Measurements from ENCODE around the gene ZBTB7C. TPM values are rescaled to one million over a fixed set of nuclear protein-coding genes. Genes with fewer than 3 reads are reported as not detected.
"Not testable (repeated sequence)": the region's sequence is repeated elsewhere in the genome, so short reads cannot be mapped to it uniquely, and the experiment has no call there.

The ZBTB7C gene
- polyA plus RNA-seq, 1 donor, result 12.8 TPM

DNA sequence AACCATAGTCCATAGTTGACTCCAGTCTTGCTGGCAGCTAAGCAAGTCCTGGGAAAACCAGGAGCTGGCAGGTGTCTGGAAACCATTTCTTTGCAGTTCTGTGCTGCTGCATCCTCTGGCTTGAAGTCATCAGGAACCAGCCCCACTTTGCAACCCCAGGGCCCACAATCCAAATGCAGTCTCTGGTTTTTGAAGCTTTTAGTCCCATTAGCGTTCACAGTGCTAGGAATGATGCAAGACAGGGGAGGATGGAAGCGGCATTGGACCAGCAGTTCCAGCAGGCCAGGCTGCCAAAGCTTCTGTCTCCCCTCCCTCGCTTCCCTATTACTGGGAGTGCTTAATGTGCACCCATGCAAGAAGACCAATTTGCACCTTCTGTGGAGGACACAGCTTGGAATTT is 106.4 kb downstream of the ZBTB7C start:
- DNase-seq, result no peak

DNA sequence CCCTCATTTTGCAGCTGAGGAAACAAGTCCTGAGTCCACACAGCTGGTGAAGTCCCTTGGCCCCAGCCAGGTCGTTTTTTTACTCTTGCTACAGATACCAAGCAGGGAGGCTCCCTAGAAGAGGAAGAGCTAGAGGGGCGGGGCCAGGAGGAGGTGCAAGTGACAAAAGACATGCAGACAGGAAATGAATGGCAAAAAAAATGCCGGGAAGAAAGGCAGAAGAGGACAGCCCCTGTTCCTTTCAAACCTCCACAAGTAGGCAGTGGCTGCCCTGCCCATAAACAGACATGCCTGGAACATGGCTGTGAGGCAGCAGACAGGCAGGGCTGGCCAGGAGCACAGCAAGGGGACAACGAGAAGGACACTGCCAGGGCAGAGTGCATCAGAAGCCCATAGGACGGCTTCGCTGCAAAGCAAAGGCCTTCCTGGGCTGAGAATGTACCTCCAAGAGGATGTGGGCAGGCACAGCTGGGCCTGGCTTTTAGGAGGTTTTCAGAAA is 108.7 kb downstream of the ZBTB7C start:
- no peak for DNase-seq

DNA sequence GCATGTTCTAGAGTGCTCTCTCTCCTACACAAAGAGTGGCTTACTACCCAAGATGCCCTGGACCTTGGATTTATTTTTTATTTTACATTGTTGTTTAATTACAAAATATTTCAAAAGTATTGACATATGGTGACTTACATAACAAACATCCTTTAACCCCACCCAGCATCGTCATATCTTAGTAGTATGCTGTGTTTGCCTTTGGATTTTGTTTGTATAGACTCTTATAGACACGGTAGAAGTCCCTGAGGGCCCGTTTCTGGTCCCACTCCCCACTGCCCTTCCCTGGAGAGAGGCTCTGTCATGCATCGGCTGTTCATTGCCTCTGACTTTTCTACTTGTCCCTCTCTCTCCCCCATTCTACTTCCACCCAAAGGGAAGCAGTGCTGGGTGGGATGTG is 112.0 kb downstream of the ZBTB7C start:
- no peak for DNase-seq

DNA sequence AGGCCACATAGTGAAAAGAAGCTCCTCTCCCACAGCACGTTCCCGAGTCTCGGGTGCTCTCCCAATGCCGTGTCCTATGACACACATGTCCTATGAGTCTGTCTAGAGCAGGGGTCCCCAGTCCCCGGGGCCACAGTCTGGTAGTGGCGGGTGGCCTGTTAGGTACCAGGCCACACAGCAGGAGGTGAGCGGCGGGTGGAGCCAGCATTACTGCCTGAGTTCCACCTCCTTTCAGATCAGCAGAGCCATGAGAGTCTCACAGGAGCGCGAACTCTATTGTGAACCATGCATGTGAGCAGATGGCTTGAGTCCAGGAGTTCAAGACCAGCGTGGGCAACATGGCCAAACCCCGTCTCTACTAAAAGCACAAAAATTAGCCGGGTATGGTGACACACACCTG is 112.6 kb downstream of the ZBTB7C start:
- DNase-seq, result no peak

DNA sequence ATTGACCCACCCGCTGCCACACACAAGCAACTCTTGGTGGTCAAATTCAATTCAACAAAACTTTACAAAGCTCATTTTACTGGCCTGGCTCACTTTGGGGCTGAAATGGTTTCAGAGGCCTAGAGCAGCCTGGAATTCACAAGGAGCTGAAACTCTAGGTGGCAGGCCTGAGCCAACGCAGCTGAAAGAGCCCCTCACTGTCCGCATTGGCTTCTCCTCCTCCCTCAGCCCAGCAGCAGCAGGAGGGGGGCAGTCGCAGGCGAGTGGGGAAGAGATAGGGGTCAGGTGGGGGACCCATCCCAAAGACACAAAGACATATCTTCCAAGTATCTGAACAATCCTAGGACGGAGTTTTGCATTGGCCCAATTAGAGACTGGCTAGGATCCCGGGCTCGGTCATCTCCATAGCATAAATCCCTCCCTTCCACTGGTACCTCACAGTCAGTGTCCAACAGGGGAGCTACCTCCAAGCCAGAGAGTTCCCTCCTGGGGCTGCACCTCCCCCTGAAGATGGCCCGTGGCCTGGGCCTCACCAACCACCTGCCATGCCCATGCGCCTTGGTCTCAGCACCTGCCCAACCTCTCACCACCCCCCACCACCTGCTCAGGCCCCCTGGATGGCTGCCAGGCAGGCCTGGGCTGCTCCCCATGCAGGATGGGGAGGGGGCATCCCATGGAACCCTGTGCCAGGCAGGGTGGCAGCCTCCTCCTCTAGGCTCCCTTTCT is 113.4 kb downstream of the ZBTB7C start:
- no peak for DNase-seq

DNA sequence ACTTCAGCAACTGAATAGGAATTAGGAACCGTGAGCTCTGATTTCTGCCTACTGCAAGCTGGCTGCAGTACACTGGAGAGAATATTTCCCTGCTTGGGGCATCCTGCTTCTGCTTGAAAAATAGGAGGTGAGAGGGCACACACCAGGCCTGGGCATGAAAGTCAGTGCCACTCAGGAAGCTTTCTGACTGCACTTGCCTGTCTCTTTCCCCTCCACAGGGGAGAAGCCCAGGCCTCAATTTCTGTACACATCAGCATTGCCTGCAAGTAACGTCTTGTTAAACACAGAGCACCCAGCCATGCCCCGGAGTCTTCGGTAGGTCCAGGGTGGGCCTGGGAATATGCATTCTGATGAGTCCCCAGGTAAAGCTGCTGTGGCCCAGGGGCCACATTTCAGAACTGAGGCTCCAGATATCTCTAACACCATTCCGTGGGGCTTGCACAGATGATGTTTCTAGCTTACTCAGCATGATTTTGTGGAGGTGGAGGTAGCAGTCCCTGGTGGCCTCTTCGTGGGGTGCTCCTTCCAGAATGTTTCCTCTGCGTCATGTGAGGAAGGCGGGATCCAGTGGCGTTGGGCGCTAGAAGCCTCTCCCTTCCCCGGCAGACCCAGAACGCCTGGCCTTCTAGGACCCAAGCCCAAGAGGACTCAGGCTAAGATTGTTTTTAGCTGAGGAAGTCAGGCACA is 114.1 kb downstream of the ZBTB7C start:
- DNase-seq, result no peak

DNA sequence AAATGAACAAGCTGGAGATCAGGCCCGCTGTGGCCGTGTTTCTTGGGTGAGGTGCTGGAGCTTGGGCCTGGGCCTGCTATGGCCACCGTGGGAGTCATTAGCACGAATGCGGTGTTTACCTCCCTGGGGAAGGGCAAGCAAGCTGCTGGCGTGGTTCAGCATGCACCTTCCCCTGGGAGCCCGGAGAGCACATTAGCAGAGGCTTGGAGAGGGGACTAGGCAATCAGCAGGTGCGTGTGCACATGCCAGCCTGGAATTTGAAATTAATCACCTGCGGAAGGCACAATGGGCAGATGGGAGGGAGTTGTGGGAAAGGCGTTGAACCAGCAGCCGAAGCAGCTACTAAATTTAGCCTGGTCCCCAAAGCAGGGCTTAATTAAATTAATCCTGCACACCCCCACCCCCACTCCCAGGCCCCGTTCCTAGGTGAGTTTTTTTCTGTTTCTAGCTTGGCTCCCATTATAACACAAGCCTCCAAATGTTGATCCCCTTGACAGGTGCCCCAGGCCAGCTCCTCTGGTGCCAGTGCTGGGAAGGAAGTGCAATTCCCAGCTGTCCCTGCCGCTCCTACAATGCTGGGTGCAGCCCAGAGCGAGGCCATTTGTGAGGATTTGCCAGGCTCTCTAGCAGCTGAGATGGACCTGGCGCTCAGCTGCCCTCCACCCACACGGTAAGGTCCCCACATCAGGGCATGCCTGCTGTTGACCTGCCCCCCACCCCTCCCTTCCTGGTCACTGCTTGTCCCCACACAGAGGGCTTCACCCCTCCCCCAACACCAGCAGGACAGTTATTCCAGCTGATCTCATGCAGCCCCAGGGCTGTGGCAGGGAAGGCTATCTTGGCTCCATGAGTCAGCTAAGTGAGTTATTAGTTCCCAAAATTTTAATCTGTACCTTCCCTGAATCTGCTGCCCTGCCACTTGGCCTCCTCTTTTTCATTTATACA is 115.0 kb downstream of the ZBTB7C start:
- DNase-seq, result no peak

DNA sequence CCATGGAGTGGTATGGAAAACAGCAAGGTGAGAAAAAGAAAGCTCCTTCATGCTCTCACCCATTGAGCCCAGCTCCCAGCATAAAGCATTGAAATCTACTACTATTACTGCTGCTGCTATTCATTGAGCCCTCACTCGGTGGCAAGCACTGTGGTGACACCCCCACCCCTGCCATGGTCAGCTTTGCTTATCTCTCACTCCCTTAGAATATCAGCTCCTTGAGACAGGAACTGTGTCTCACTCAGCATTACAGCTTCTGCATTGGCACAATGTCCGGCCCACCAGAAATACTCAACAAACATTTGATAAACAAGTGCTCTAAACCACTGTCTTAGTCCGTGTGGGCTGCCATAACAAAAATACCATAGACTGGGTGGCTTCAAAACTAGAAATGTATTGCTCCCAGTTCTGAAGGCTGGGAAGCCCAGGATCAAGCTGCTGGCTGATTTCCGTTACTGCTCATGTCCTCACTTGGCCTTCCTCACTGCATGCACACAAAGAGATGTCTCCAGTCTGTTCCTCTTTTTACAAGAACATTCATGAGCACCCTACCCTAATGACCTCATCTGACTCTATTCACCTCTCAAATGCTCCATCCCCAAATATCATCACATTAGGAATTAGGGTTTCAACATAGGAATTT is 116.3 kb downstream of the ZBTB7C start:
- DNase-seq, result no peak

DNA sequence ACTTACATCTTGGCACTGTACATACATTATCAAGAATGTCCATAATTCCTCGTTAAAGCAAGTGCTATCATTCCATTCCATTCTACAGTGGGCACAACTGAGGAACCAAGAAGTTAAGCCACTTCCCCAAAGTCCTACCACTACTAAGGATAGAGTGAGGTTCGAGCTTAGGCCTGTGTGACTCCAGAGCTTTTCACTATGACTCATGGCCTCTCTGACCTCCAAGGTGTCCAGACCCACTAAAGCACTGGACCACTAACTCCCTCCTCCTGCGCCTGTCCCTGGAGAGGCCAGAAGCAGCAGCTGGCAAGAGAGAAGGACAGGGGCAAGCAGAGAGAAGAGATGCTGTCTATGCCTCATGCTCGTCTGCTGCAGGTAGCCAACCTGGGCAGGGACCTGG is 117.0 kb downstream of the ZBTB7C start:
- no peak for DNase-seq

DNA sequence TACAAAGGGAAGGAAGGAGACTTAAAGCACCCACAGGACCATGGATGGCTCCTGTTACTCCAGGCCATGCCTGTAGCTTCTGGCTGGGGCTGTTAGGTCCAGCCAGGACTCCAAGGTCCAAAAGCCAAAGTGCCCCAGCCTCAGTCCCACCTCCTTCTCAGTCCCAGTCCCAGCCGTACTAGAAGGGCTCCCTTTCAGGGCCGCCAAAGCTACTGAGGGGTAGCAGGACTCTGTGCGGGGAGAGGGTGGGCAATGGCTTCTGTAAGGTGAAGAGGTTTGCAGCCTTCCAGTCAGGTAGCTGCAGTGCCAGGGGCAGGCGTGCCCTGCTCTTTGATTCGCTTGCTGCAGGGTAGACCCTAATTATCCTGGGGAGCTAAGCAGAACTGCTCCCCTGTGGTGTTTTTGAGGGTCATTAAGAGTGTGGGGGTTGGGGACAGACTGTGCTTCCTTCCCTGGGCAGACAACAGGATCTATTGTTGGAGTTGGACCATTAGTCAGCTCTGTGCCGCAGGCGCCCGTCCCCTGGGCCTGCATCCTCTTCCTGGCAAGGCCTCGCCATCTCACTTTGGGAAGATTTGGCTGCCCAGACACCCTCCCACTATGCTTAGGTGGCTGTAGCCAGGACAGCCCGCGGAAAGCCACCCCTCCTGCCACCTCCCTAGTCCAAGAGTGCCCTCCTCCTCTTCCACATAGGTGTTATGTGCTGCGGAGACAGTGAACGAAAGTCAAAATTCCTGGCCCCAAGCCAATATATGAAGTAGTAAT is 118.8 kb downstream of the ZBTB7C start:
- no peak for DNase-seq

DNA sequence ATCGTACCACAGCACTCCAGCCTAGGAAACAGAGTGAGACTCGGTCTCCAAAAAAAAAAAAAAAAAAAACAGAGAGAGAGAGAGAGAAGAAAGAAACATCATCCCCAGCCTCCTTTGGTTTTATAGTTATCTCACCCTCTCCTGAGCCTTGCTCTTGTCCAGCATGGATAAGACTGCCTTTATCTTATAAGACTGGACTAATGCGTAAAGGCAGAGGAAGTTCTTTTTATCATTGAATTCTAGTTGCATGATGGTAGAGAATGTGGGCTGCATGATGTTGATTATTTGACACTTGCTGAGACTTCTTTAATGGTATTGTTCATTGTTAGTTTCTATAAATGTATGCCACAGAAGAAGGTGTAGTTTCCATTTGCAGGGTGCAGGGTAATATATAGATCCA is 124.4 kb downstream of the ZBTB7C start:
- no peak for DNase-seq

DNA sequence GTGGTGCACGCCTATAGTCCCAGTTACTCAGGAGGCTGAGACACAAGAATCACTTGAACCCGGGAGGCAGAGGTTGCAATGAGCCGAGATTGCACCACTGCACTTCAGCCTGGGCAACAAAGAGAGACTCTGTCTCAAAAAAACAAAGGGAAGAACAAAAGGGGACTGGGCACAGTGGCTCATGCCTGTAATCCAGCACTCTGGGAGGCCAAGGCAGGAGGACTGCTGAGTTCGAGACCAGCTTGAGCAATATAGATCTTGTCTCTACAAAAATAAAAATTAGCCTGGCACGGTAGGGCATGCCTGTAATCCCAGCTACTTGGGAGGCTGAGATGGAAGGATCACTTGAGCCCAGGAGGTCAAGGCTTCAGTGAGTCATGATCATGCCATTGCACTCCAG is 125.2 kb downstream of the ZBTB7C start:
- not testable (repeated sequence) for DNase-seq

DNA sequence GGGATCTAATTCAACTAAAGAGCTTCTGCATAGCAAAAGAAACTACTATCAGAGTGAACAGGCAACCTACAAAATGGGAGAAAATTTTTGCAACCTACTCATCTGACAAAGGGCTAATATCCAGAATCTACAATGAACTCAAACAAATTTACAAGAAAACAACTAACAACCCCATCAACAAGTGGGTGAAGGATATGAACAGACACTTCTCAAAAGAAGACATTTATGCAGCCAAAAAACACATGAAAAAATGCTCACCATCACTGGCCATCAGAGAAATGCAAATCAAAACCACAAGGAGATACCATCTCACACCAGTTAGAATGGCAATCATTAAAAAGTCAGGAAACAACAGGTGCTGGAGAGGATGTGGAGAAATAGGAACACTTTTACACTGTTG is 127.7 kb downstream of the ZBTB7C start:
- DNase-seq, result not testable (repeated sequence)

DNA sequence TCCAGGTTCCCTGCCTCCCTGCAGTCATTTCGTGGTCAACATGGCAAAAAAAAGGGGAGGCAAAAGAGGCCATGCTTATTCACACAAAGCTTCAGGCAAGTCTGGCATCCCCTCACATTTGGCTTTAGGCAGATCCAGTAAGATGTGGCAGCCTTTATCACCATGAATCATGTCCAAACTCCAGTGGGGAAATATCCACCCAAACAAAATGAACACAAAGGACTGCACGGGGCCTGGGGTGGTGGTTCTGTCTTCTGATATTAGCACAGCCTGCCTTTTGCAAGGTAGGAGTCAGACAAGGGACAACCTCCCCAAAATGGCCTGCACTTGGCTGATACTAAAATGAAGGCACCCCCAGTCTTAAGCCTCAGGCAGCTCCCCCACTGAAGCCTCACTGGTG is 129.9 kb downstream of the ZBTB7C start:
- DNase-seq, result no peak

DNA sequence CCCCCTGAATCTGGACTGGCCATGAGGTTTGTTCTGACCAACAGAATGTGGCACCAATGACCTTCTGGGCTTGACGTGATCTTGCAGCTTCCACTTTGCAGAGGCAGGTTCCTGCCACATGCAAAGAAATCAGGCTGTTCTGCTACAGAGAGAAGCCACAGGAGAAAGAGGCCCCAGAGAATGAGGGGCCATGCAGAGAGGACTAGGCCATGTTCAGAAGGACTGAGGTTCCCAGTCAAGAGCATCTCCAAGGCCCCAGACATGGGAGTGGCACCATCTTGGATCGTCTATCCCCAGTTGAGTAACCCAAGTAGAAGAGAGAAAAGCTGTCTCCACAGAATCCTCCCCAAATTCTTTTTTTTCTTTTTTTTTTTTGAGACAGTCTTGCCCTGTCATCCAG is 131.1 kb downstream of the ZBTB7C start:
- DNase-seq, result no peak

DNA sequence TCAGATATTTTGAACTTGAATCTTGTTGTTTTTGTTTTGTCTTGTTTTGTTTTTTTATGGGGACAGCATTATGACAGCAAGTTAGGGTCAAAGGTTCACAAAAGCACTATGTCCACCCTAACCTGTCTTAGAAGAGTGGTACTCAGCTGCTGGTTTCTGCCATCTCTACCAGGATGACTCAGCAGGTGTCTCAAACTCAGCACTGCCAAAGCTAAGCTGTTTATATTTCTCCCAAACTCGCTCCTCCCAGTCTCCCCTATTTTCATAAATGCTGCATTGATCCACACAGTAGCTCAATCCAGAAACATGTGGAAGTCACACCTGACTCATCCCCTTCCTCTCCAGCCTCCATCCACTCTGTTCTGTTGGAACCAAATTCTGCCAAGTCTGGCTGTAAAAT is 134.9 kb downstream of the ZBTB7C start:
- DNase-seq, result no peak

DNA sequence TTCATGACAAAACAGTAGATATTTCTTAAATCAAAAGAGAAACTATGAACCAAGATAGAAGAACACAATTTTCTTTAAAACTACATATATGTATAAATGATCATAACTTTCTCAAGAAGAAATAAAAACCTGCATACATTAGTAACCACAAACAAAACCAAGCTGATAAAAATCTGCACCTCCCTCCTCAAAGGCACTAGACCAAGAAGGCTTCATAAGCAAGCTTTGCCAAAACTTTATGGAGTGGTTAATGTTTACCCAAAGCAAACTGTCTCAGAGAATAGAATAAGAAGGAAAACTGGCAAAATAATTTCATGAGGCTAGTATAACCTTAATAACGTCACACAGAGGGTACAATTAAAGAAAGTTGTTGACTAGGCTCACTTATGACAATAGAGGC is 138.3 kb downstream of the ZBTB7C start:
- no peak for DNase-seq

DNA sequence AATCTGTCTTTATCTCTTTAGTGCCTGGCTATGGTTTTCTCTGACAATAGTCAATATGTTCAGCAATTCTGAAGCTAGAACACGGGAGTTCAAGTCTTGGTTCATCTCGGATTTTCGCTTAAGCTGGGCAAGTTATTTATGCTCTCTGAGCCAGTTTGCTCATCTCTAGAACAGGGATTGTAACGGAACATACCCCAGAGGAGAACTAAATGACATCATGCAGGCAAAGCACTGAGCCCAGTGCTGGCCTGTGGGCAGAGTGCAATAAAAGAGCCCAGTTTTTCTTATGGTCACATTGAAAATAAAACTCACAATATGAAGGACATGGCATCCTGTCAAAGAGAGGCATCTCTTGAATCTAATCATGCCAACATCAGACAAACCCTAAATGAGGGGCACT is 143.9 kb downstream of the ZBTB7C start:
- DNase-seq, result no peak

DNA sequence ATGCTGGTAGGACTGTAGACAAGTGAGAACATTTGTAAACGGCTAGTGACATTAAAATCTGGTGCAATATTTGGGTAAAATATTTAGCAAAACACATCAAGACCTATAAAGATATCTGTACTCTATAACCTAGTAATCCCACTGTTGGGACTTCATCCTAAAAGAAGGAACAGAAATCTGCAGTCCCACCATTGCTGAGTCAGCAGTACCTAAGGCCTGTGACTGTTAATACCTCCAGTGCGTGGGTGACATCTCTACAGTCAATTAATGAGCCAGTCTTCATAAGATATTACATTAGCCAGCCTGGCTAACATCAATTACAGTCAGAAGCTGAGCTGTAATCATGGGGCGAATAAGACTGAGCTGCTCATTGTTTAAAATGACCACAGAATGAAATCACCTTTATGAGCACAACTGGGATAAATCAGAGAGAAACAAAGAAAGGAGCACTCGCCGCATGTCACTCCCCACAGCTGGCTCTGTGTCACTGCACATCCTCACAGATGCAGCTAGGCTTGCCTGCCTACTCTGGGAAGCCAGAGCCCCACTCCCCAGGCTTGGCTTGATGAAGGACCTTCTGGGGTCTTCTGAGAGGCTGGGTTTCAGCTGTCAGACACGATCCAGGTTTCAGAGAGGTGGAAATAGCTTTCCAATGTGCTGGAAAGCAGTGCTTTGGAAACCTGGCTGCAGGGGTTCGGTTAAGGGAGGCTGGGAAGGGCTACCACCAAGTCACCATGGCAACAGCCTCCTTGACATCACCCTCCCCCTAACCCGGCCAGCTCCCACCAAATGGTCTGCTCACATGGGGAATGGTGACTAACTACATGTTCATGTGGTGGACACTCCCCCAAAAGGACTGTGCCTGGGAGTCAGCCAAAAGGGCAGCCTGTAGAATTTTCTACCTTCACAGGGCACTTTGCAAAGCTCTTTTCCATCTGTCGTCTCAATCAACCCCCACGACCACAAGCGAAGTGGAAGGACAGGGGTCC is 145.0 kb downstream of the ZBTB7C start:
- no peak for DNase-seq
